K562 (cell line): Measurements from ENCODE around the gene SLC35G3. TPM values are rescaled to one million over a fixed set of nuclear protein-coding genes. Genes with fewer than 3 reads are reported as not detected.

Experiments
- ATAC-seq: fragments of 200-7000 bp; cut with Tn5 transposase; 3 replicates; pipeline ENCODE4 v1.9.1; 2020; ENCODE audit warnings: moderate library complexity
- BruUV-seq: library from RNA; stranded (reverse); fragments of 400-500 nt; replicated peaks from 2 replicates; lab custom pipeline; 2021; lab: Mats Ljungman, UMichigan
- CTCF ChIA-PET: fragments of 300-600 bp; formaldehyde crosslinking; extraction: SDS; loops from one replicate; lab custom pipeline; 2021; ENCODE audit warnings: low intra/inter-chr PET ratio; lab: Yijun Ruan, JAX
- POLR2A ChIA-PET: fragments of 300-600, 350-650 bp; sonication (Branson Sonifier 250); formaldehyde crosslinking; extraction: SDS; loops from one replicate; lab custom pipeline; 2021; ENCODE audit warnings: antibody characterized with exemption, inconsistent platforms; lab: Yijun Ruan, JAX
- DNase-seq, 4 experiments: peaks; one replicate each; pipeline versions ENCODE4 v3.0.0 to v3.0.0-alpha.2; 2011 to 2018; ENCODE audit warnings: low spot score in 3 of 4, mixed read lengths in 3 of 4; ENCODE audit errors: extremely low read depth in 1 of 4
- FAIRE-seq: peaks from 2 replicates; lab custom pipeline; 2011; peaks lifted over from hg19 to GRCh38; lab: Jason Lieb, UNC
- H2AFZ ChIP-seq: 2 replicates; pipeline ENCODE4 v1.6.0; 2011; ENCODE audit warnings: low read depth, low read length, control low read depth, inconsistent platforms
- H3K27ac ChIP-seq: fragments of 200-600 bp; 3 replicates; pipeline ENCODE4 v1.8.0; 2011; ENCODE audit warnings: low read depth, mild to moderate bottlenecking, control low read depth, inconsistent platforms, low read length, moderate library complexity, mixed read lengths; ENCODE audit errors: extremely low read depth
- H3K27me3 ChIP-seq, 2 experiments: fragments of 300-600 bp in 1 of 2; 2 replicates in 1 of 2; 3 replicates in 1 of 2; pipeline versions ENCODE4 v1.6.0 to v1.8.0; 2011; ENCODE audit warnings: inconsistent platforms in 2 of 2, low read length in 2 of 2, mild to moderate bottlenecking in 1 of 2, mixed read lengths in 1 of 2, moderate library complexity in 1 of 2; ENCODE audit not compliant: control insufficient read depth in 2 of 2, insufficient read depth in 2 of 2
- H3K36me3 ChIP-seq: fragments of 300-600 bp; 3 replicates; pipeline ENCODE4 v1.8.0; 2011; ENCODE audit warnings: mild to moderate bottlenecking, low read length, inconsistent platforms; ENCODE audit not compliant: control insufficient read depth, insufficient read depth
- H3K4me1 ChIP-seq, 2 experiments: fragments of 200-600 bp in 1 of 2; replicated peaks in 1 of 2; 2 replicates in 1 of 2; 3 replicates in 1 of 2; pipeline versions ENCODE4 v1.5.1 to v1.8.0; 2011; ENCODE audit warnings: inconsistent platforms in 2 of 2, low read length in 2 of 2, mild to moderate bottlenecking in 1 of 2, mixed read lengths in 1 of 2, moderate library complexity in 1 of 2; ENCODE audit not compliant: control insufficient read depth in 2 of 2, insufficient read depth in 2 of 2
- H3K4me2 ChIP-seq: 2 replicates; pipeline ENCODE4 v1.6.1; 2011; ENCODE audit warnings: low read length, control low read depth, inconsistent platforms, mixed read lengths; ENCODE audit not compliant: insufficient read depth
- H3K4me3 ChIP-seq: fragments of 200-600 bp; sonication (generic), shearing (Covaris generic); 2 replicates; pipeline ENCODE4 v1.5.1; 2016; ENCODE audit warnings: control low read depth, inconsistent platforms
- H3K79me2 ChIP-seq: fragments of 200-600 bp; 3 replicates; pipeline ENCODE4 v1.8.0; 2011; ENCODE audit warnings: low read length, inconsistent platforms; ENCODE audit not compliant: control insufficient read depth, insufficient read depth
- H3K9ac ChIP-seq, 2 experiments: 2 replicates each; pipeline versions ENCODE4 v1.6.0 to v1.6.1; 2011; ENCODE audit warnings: low read depth in 2 of 2, low read length in 2 of 2, control low read depth in 1 of 2, inconsistent platforms in 1 of 2, mild to moderate bottlenecking in 1 of 2, mixed read lengths in 1 of 2; ENCODE audit not compliant: insufficient read depth in 1 of 2
- H3K9me1 ChIP-seq: one replicate; pipeline ENCODE4 v1.6.0; 2011; ENCODE audit warnings: inconsistent platforms, mild to moderate bottlenecking, low read length, moderate library complexity; ENCODE audit not compliant: control insufficient read depth, insufficient read depth
- H3K9me3 ChIP-seq: replicated peaks from 2 replicates; pipeline ENCODE4 v1.5.1; 2011; ENCODE audit warnings: low read depth, low read length, inconsistent platforms; ENCODE audit not compliant: control insufficient read depth, insufficient read depth
- H4K20me1 ChIP-seq: replicated peaks from 2 replicates; pipeline ENCODE4 v1.6.1; 2011; ENCODE audit warnings: low read length, inconsistent platforms, mixed read lengths; ENCODE audit not compliant: control insufficient read depth, insufficient read depth
- DNMT1 ChIP-seq: fragments of 450-650 bp; IDR thresholded peaks from 2 replicates; pipeline ENCODE4 v1.6.1; 2016; ENCODE audit warnings: antibody characterized with exemption, mild to moderate bottlenecking
- E4F1 ChIP-seq: fragments of 250-450 bp; sonication (Bioruptor Pico); IDR thresholded peaks from 2 replicates; pipeline ENCODE4 v1.5.0; 2021; ENCODE audit warnings: mild to moderate bottlenecking, borderline replicate concordance
- ERF ChIP-seq: fragments of 450-650 bp; formaldehyde crosslinking; IDR thresholded peaks from 2 replicates; pipeline ENCODE4 v1.4.0; 2020; ENCODE audit warnings: mild to moderate bottlenecking, mixed read lengths
- ILF3 ChIP-seq: fragments of 450-650 bp; IDR thresholded peaks from 2 replicates; pipeline ENCODE4 v1.6.1; 2018; ENCODE audit warnings: antibody characterized with exemption, mild to moderate bottlenecking, moderate library complexity, borderline replicate concordance
- MAFK ChIP-seq: IDR thresholded peaks from 2 replicates; pipeline ENCODE4 v1.6.1; 2011; ENCODE audit warnings: low read length, improper control_type of control experiment
- MBD1 ChIP-seq: fragments of 250-450 bp; sonication (Bioruptor Pico); IDR thresholded peaks from 2 replicates; pipeline ENCODE4 v1.8.0; 2022; ENCODE audit warnings: inconsistent platforms
- NONO ChIP-seq, 2 experiments: fragments of 200-400 bp in 1 of 2; fragments of 450-650 bp in 1 of 2; formaldehyde crosslinking in 1 of 2; IDR thresholded peaks; 2 replicates each; pipeline ENCODE4 v1.6.1; 2017; ENCODE audit warnings: low read depth in 2 of 2, mild to moderate bottlenecking in 2 of 2, moderate library complexity in 2 of 2, low read length in 1 of 2
- POLR2A ChIP-seq: fragments of 450-650 bp; conservative IDR thresholded peaks from 2 replicates; pipeline ENCODE4 v1.6.1; 2016
- PURB ChIP-seq: sonication (generic); formaldehyde crosslinking; IDR thresholded peaks from 2 replicates; pipeline ENCODE4 v1.9.0; 2021; ENCODE audit warnings: low read depth, mild to moderate bottlenecking, missing genetic modification reagents
- RCOR1 ChIP-seq, 2 experiments: IDR thresholded peaks; 2 replicates each; pipeline ENCODE4 v1.6.1; 2012; ENCODE audit warnings: low read depth in 2 of 2, low read length in 2 of 2, borderline replicate concordance in 1 of 2, improper control_type of control experiment in 1 of 2
- SAFB ChIP-seq: fragments of 200-400 bp; formaldehyde crosslinking; IDR thresholded peaks from 2 replicates; pipeline ENCODE4 v1.6.1; 2017; ENCODE audit warnings: low read depth, low read length, borderline replicate concordance
- SMAD1 ChIP-seq: fragments of 150-350 bp; IDR thresholded peaks from 2 replicates; pipeline ENCODE4 v1.6.1; 2014; ENCODE audit warnings: low read length, low read depth; ENCODE audit not compliant: partially characterized antibody
- SMARCA4 ChIP-seq: fragments of 450-650 bp; IDR thresholded peaks from 2 replicates; pipeline ENCODE4 v1.6.1; 2016
- SNRNP70 ChIP-seq: fragments of 200-400 bp; formaldehyde crosslinking; optimal IDR thresholded peaks from 2 replicates; pipeline ENCODE3; 2017; ENCODE audit warnings: low read depth, low read length
- TFAM ChIP-seq: fragments of 250-450 bp; sonication (Bioruptor Pico); conservative IDR thresholded peaks from 2 replicates; pipeline ENCODE4 v1.5.0; 2021; ENCODE audit warnings: mild to moderate bottlenecking, moderate library complexity
- ZBED1 ChIP-seq: IDR thresholded peaks from 2 replicates; pipeline ENCODE4 v1.6.1; 2014
- ZNF124 ChIP-seq: sonication (generic); formaldehyde crosslinking; IDR thresholded peaks from 2 replicates; pipeline ENCODE4 v1.8.1; 2022; ENCODE audit warnings: missing genetic modification reagents
- ZNF146 ChIP-seq: IDR thresholded peaks from one replicate; pipeline ENCODE4 v1.6.1; 2018; ENCODE audit warnings: missing compliant biosample characterization; ENCODE audit not compliant: unreplicated experiment
- ZNF384 ChIP-seq: IDR thresholded peaks from 2 replicates; pipeline ENCODE4 v1.6.1; 2012; ENCODE audit warnings: low read depth, low read length, improper control_type of control experiment
- ZNF764 ChIP-seq: fragments of 250-450 bp; sonication (Bioruptor Pico); IDR thresholded peaks from 2 replicates; pipeline ENCODE4 v1.4.0; 2020; ENCODE audit warnings: low read depth, mild to moderate bottlenecking, moderate library complexity
- WGBS: fragments of 100-300 bp; shearing (Covaris generic); methylation state at CpG from one replicate; pipeline ENCODE4 v1.1.6; 2016; ENCODE audit warnings: low coverage, mixed read lengths; ENCODE audit not compliant: insufficient coverage; ENCODE audit errors: missing lambda C conversion rate; 5-methylcytosine and 5-hydroxymethylcytosine counted together
- in situ Hi-C: fragments of 300-500 bp; cut with MboI; formaldehyde crosslinking; loops from 4 replicates; pipeline ENCODE4 v1.15.0; 2018; ENCODE audit warnings: inconsistent platforms, mixed read lengths
- intact Hi-C: fragments of 100-400 bp; cut with micrococcal nuclease; formaldehyde crosslinking; loops from 2 replicates; pipeline ENCODE4 v1.14.2; 2022
- polyA plus RNA-seq, 8 experiments: library from polyadenylated mRNA; depleted of rRNA in 4 of 8; stranded (reverse) in 5 of 8; unstranded in 3 of 8; fragments of >200 nt; fragmentation: Nextera tagmentation in 2 of 8; fragmentation: Illumina TruSeq in 1 of 8; extraction: Ambion mirVana in 2 of 8; extraction: Trizol in 1 of 8; gene quantifications; 2 replicates each; pipeline versions ENCODE4 v1.2.1 to v1.2.3, GENCODE V29; 2011 to 2014; ENCODE audit warnings: inconsistent platforms in 1 of 8, missing spikeins in 1 of 8
- total RNA-seq, 7 experiments: library from RNA; depleted of rRNA in 6 of 7; stranded (reverse); fragments of >200 nt in 6 of 7; fragmentation: Illumina TruSeq in 2 of 7; extraction: Trizol in 2 of 7; gene quantifications; 2 replicates each; pipeline versions ENCODE4 v1.2.1 to v1.2.3, GENCODE V29; 2011 to 2021; ENCODE audit warnings: low replicate concordance in 1 of 7

The SLC35G3 gene
- total and polyA plus RNA-seq, 9 of the 15 experiments (the other 6 are each of a cell fraction or from before 2014, with no cell fraction given), result not detected

DNA sequence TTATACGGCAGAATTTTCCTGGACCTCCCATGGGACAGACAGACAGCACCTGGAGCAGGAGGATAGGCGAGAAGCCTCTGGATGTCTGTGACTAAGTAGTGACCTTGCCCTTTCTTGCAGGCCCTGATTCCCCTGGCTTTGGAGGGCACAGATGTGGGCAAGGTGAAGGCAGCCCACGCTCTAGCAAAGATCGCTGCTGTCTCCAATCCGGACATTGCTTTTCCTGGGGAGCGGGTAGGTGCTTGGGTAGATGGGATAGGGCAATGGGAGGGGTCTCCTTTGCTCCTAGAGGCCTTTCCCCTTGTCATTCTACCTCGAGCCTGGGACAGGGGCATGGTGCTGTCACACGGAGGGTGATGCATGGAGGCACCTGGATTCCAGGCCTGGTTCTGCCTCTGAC lies 17.3 kb downstream of the SLC35G3 start (continued):
- no peak for TF ChIP-seq ZBED1
- no peak for TF ChIP-seq RCOR1 (IDR thresholded peaks at IDR 0.05; ENCODE audit: borderline replicate concordance in 1 of 2, low read depth in 2 of 2, low read length in 2 of 2)
- TF ChIP-seq ZNF764 (CRISPR knock-in tag), result no peak
- no peak for TF ChIP-seq MBD1 (CRISPR knock-in tag)
- no peak for TF ChIP-seq MAFK

- Histone ChIP-seq H3K79me2 (no peaks in the 10 kb centered on the region), H3K4me1 (no peaks in the 10 kb centered on the region), H3K9ac (no peak overlapping the region), H3K27me3 (peaks cover 3 to 34% of the 10 kb centered on the region in 2 experiments; a peak in 4 of 5 replicates), H3K27ac (no peak overlapping the region), H2AFZ (no peak overlapping the region), H3K9me1 (no peaks in the 10 kb centered on the region), H3K4me3 (no peak overlapping the region), H4K20me1 (no peaks in the 10 kb centered on the region), H3K4me2 (no peak overlapping the region), H3K36me3 (no peaks in the 10 kb centered on the region), H3K9me3 (no peaks in the 10 kb centered on the region)
- DNase-seq (no peak), ATAC-seq (no peak), FAIRE-seq (no peak)
- no TSS peak for BruUV-seq
- intact Hi-C loops, result no loop called here
- ChIA-PET CTCF (no interaction called here), POLR2A (interaction anchor here (0.7 kb wide), 1 partner anchor 226 kb away, joined by 4 read pairs; no protein-coding TSS in a partner anchor)
- in situ Hi-C loops, result no loop called here
- 3% methylated on average over 9 of the region's 9 CpGs for WGBS
- no peak for TF ChIP-seq DNMT1
- TF ChIP-seq SNRNP70, result no peak
- no peak for TF ChIP-seq TFAM (CRISPR knock-in tag)
- TF ChIP-seq ILF3, result no peak
- no peak for TF ChIP-seq POLR2A
- no peak for TF ChIP-seq ERF (CRISPR knock-in tag)
- TF ChIP-seq SAFB, result no peak
- TF ChIP-seq NONO (IDR thresholded peaks at IDR 0.05; ENCODE audit: low read depth in 2 of 2, low read length in 1 of 2), result no peak
- TF ChIP-seq PURB (CRISPR knock-in tag), result no peak
- TF ChIP-seq ZNF384, result no peak
- TF ChIP-seq ZNF124, result no peak
- TF ChIP-seq SMARCA4, result no peak
- no peak for TF ChIP-seq ZNF146 (CRISPR knock-in tag)
- no peak for TF ChIP-seq E4F1
- TF ChIP-seq SMAD1, result no peak
Observed at GRCh38 chr17:35175638-35176415, 18.4 kb downstream of the SLC35G3 start.
